Stomach (tissue), 4 donors: ENCODE results near the gene MMP3.
A peak's percentile ranks its signal among the peaks of the same experiment; 100 is the strongest.

Experiments
- CTCF ChIP-seq, 7 experiments: fragments of 450-650 bp in 4 of 7; fragments of 200-600 bp in 3 of 7; sonication (generic) in 3 of 7; IDR thresholded peaks; one replicate each; pipeline ENCODE4 v1.5.1; 2016 to 2019; ENCODE audit warnings: antibody characterized with exemption in 7 of 7, control low read depth in 2 of 7, mild to moderate bottlenecking in 1 of 7
- POLR2A ChIP-seq, 4 donors: fragments of 450-650 bp; IDR thresholded peaks; one replicate each; pipeline ENCODE4 v1.6.1; 2016; ENCODE audit warnings: antibody characterized with exemption in 4 of 4, control low read depth in 2 of 4, mild to moderate bottlenecking in 1 of 4, moderate library complexity in 1 of 4
- POLR2AphosphoS5 ChIP-seq, 3 donors: sonication (generic); formaldehyde crosslinking; IDR thresholded peaks; one replicate each; pipeline ENCODE4 v1.6.1; 2016; ENCODE audit warnings: antibody characterized with exemption in 3 of 3

GRCh38 chr11:102853956-102854355, 10.5 kb upstream of the MMP3 start:
- TF ChIP-seq POLR2AphosphoS5 (IDR thresholded peaks at IDR 0.05), result peak in 1 of 3 donors; percentile 47
- no peak for TF ChIP-seq CTCF (IDR thresholded peaks at IDR 0.05)
- no peak for TF ChIP-seq POLR2A (IDR thresholded peaks at IDR 0.05)
